B cell (primary cell): ENCODE results near the gene CHD1. TPM values are rescaled to one million over a fixed set of nuclear protein-coding genes. Genes with fewer than 3 reads are reported as not detected.

Experiments used
- ATAC-seq: fragments of 200-7000 bp; cut with Tn5 transposase; one replicate; pipeline ENCODE4 v1.10.0; 2021; ENCODE audit warnings: low read depth, mild to moderate bottlenecking, moderate number of reproducible peaks, moderate library complexity
- CTCF ChIA-PET: fragments of 350-600 bp; sonication (Branson Sonifier 250); formaldehyde crosslinking; loops from one replicate; lab custom pipeline; 2021; ENCODE audit warnings: antibody characterized with exemption, inconsistent platforms; lab: Charles Lee
- POLR2A ChIA-PET: fragments of 350-600 bp; sonication (Branson Sonifier 250); formaldehyde crosslinking; loops from one replicate; lab custom pipeline; 2021; ENCODE audit warnings: antibody characterized with exemption; lab: Charles Lee
- DNase-seq: peaks from one replicate; pipeline ENCODE4 v3.0.0; 2013
- H2AFZ ChIP-seq: 2 replicates; pipeline ENCODE4 v1.6.1; 2012; ENCODE audit warnings: mild to moderate bottlenecking, low read depth, low read length; ENCODE audit not compliant: insufficient read depth, poor library complexity, severe bottlenecking
- H3K27ac ChIP-seq, 2 donors: 1 replicate in 1 of 2; 2 replicates in 1 of 2; pipeline ENCODE4 v1.5.1; 2012 to 2013; ENCODE audit warnings: low read length in 2 of 2, mild to moderate bottlenecking in 2 of 2, moderate library complexity in 1 of 2
- H3K27me3 ChIP-seq, 4 experiments: fragments of 200-600 bp in 1 of 4; sonication (generic) in 1 of 4; replicated peaks in 1 of 4; 1 replicate in 2 of 4; 2 replicates in 2 of 4; pipeline versions ENCODE4 v1.6.1 to v1.7.0; 2013 to 2016; ENCODE audit warnings: low read length in 3 of 4, mild to moderate bottlenecking in 2 of 4, mixed read lengths in 1 of 4, moderate library complexity in 1 of 4; ENCODE audit not compliant: insufficient read depth in 4 of 4, control insufficient read depth in 3 of 4; ENCODE audit errors: control extremely low read depth in 1 of 4
- H3K36me3 ChIP-seq, 2 experiments: replicated peaks in 1 of 2; 1 replicate in 1 of 2; 2 replicates in 1 of 2; pipeline versions ENCODE4 v1.6.1 to v1.7.1; 2013; ENCODE audit warnings: low read length in 1 of 2; ENCODE audit not compliant: insufficient read depth in 2 of 2, control insufficient read depth in 1 of 2; ENCODE audit errors: control extremely low read depth in 1 of 2, extremely low read depth in 1 of 2
- H3K4me1 ChIP-seq, 2 donors: fragments of 200-600 bp in 1 of 2; sonication (generic) in 1 of 2; 1 replicate in 1 of 2; 2 replicates in 1 of 2; pipeline versions ENCODE4 v1.5.1 to v1.6.1; 2013 to 2017; ENCODE audit warnings: low read length in 2 of 2; ENCODE audit not compliant: control insufficient read depth in 2 of 2, insufficient read depth in 2 of 2
- H3K4me2 ChIP-seq: replicated peaks from 2 replicates; pipeline ENCODE3; 2012; ENCODE audit warnings: mild to moderate bottlenecking, low read depth, low read length; ENCODE audit not compliant: poor library complexity, severe bottlenecking
- H3K4me3 ChIP-seq, 5 experiments: fragments of 200-600 bp in 1 of 5; sonication (generic) in 1 of 5; 1 replicate in 3 of 5; 2 replicates in 2 of 5; pipeline versions ENCODE4 v1.5.1 to v1.7.0; 2011 to 2016; ENCODE audit warnings: low read length in 4 of 5, mild to moderate bottlenecking in 4 of 5, low read depth in 2 of 5, control low read depth in 1 of 5, moderate library complexity in 1 of 5; ENCODE audit not compliant: insufficient read depth in 1 of 5; ENCODE audit errors: control extremely low read depth in 1 of 5, extremely low read depth in 1 of 5
- H3K79me2 ChIP-seq: fragments of 200-600 bp; sonication (generic); one replicate; pipeline ENCODE4 v1.6.0; 2016; ENCODE audit warnings: low read length; ENCODE audit not compliant: control insufficient read depth, insufficient read depth
- H3K9ac ChIP-seq: fragments of 200-600 bp; sonication (generic); 2 replicates; pipeline ENCODE4 v1.6.1; 2017; ENCODE audit warnings: mild to moderate bottlenecking, low read length, moderate library complexity
- H3K9me3 ChIP-seq, 3 donors: one replicate each; pipeline versions ENCODE4 v1.6.1 to v1.7.1; 2013; ENCODE audit warnings: low read length in 2 of 3; ENCODE audit not compliant: control insufficient read depth in 2 of 3, insufficient read depth in 1 of 3; ENCODE audit errors: control extremely low read depth in 1 of 3
- H4K20me1 ChIP-seq: 2 replicates; pipeline ENCODE4 v1.6.0; 2012; ENCODE audit warnings: mild to moderate bottlenecking, low read length; ENCODE audit not compliant: insufficient read depth, control insufficient read depth, poor library complexity, severe bottlenecking
- H3K27ac Mint-ChIP-seq: one replicate; pipeline ENCODE4 v1.8.0; 2021; ENCODE audit warnings: mixed read lengths
- H3K27me3 Mint-ChIP-seq: one replicate; pipeline ENCODE4 v1.8.0; 2021; ENCODE audit warnings: mixed read lengths
- H3K4me1 Mint-ChIP-seq: one replicate; pipeline ENCODE4 v1.8.0; 2021; ENCODE audit warnings: mixed read lengths
- H3K4me3 Mint-ChIP-seq: one replicate; pipeline ENCODE4 v1.8.0; 2021; ENCODE audit warnings: mixed read lengths
- H3K9me3 Mint-ChIP-seq: one replicate; pipeline ENCODE4 v1.8.0; 2022; ENCODE audit warnings: mixed read lengths; ENCODE audit not compliant: insufficient read depth
- CTCF ChIP-seq: fragments of 200-600 bp; IDR thresholded peaks from one replicate; pipeline ENCODE4 v1.8.0; 2022; ENCODE audit warnings: antibody characterized with exemption, mild to moderate bottlenecking
- EZH2 ChIP-seq: IDR thresholded peaks from 2 replicates; pipeline ENCODE4 v1.6.1; 2012; ENCODE audit warnings: borderline replicate concordance, low read depth, mild to moderate bottlenecking, moderate library complexity, low read length; ENCODE audit not compliant: insufficient read depth, poor library complexity, severe bottlenecking
- WGBS: methylation state at CpG from one replicate; pipeline ENCODE4 v1.1.5; 2013; ENCODE audit warnings: missing lambda C conversion rate; ENCODE audit not compliant: insufficient coverage; 5-methylcytosine and 5-hydroxymethylcytosine counted together
- intact Hi-C: fragments of 100-400 bp; cut with micrococcal nuclease; formaldehyde crosslinking; loops from one replicate; pipeline ENCODE4 v1.10.0; 2022
- polyA plus RNA-seq: library from polyadenylated mRNA; depleted of rRNA; stranded (reverse); fragments of >200 nt; gene quantifications from 2 replicates; pipeline ENCODE4 v1.2.3, GENCODE V29; 2012
- total RNA-seq, 2 donors: library from RNA; stranded (reverse); fragments of 120-200 nt in 1 of 2; gene quantifications; 1 replicate in 1 of 2; 2 replicates in 1 of 2; pipeline versions ENCODE4 v1.2.3 to v1.2.4, GENCODE V29; 2013 to 2022

The CHD1 gene
- total and polyA plus RNA-seq, 2 donors (not counting 1 experiment from before 2014, with no cell fraction given), result 27.8 to 91.4 TPM

GRCh38 chr5:98927242-98927988 is 1.4 kb downstream of the CHD1 start:
- peaks cover 16% of the 10 kb centered on the region for H4K20me1 ChIP-seq
- no peak for ATAC-seq

More at GRCh38 chr5:98927242-98927988, 1.4 kb downstream of the CHD1 start:
- Histone ChIP-seq H3K4me3 (peak overlapping the region; percentile 92 to 99 (median 97)), H3K36me3 (peaks cover 4 to 37% of the 10 kb centered on the region in 2 experiments), H3K27me3 (no peaks in the 10 kb centered on the region), H3K4me1 (peaks cover 25 to 36% of the 10 kb centered on the region in 2 donors), H3K27ac (peak overlapping the region; percentile 93 to 99), H3K9me3 (no peaks in the 10 kb centered on the region), H3K79me2 (peaks cover 84% of the 10 kb centered on the region), H3K4me2 (peak overlapping the region; percentile 81), H2AFZ (peak overlapping the region; percentile 27), H3K9ac (peak overlapping the region; percentile 100)
- DNase-seq, result peak; percentile 79
- WGBS, result 0% methylated on average over 7 of the region's 14 CpGs
- ChIA-PET CTCF (interaction anchor here (0.6 to 4.3 kb wide), 5 partner anchors 23 to 134 kb away, joined by 3 to 32 read pairs (median 3); no protein-coding TSS in a partner anchor), POLR2A (interaction anchor here (0.6 kb wide), 1 partner anchor 134 kb away, joined by 3 read pairs; no protein-coding TSS in a partner anchor)
- Mint-ChIP-seq H3K4me1 (peaks cover 61% of the 10 kb centered on the region), H3K27ac (peak overlapping the region; percentile 97), H3K9me3 (no peaks in the 10 kb centered on the region), H3K4me3 (peak overlapping the region; percentile 98), H3K27me3 (no peaks in the 10 kb centered on the region)
- TF ChIP-seq CTCF (no peak), EZH2 (no peak)
- intact Hi-C loops, result loop anchor here (5.0 kb wide), 1 partner anchor 50 kb away; no protein-coding TSS in a partner anchor
